Esophagus muscularis mucosa (tissue), 4 donors: Measurements from ENCODE around the gene SLC17A9. TPM values are rescaled to one million over a fixed set of nuclear protein-coding genes. Genes with fewer than 3 reads are reported as not detected.

Experiments used
- DNase-seq: peaks from one replicate; pipeline ENCODE4 v3.0.0-alpha.2; 2017; ENCODE audit errors: extremely low spot score
- H3K27ac ChIP-seq, 4 donors: fragments of 200-600 bp; sonication (generic); replicated peaks in 1 of 4; 1 replicate in 3 of 4; 2 replicates in 1 of 4; pipeline ENCODE4 v1.5.1; 2016 to 2019; ENCODE audit warnings: mild to moderate bottlenecking in 1 of 4
- H3K27me3 ChIP-seq, 4 donors: fragments of 200-600 bp; sonication (generic); one replicate each; pipeline versions ENCODE4 v1.5.1 to v1.6.0; 2016 to 2019
- H3K36me3 ChIP-seq, 4 donors: fragments of 200-600 bp; sonication (generic); one replicate each; pipeline ENCODE4 v1.5.1; 2016 to 2019
- H3K4me1 ChIP-seq, 4 donors: fragments of 200-600 bp; sonication (generic); one replicate each; pipeline ENCODE4 v1.5.1; 2016 to 2019
- H3K4me3 ChIP-seq, 4 donors: fragments of 200-600 bp; sonication (generic); 1 replicate in 2 of 4; 2 replicates in 2 of 4; pipeline ENCODE4 v1.5.1; 2016 to 2019; ENCODE audit warnings: mild to moderate bottlenecking in 4 of 4, moderate library complexity in 1 of 4
- H3K9me3 ChIP-seq, 4 donors: fragments of 200-600 bp; sonication (generic); 1 replicate in 3 of 4; 2 replicates in 1 of 4; pipeline ENCODE4 v1.5.1; 2016 to 2019
- EP300 ChIP-seq: sonication (generic); formaldehyde crosslinking; IDR thresholded peaks from one replicate; pipeline ENCODE4 v1.6.1; 2017; ENCODE audit warnings: antibody characterized with exemption
- POLR2A ChIP-seq: fragments of 450-650 bp; IDR thresholded peaks from one replicate; pipeline ENCODE4 v1.6.1; 2017; ENCODE audit warnings: antibody characterized with exemption, moderate library complexity, mild to moderate bottlenecking, low read depth
- POLR2AphosphoS5 ChIP-seq, 2 donors: sonication (generic); formaldehyde crosslinking; IDR thresholded peaks; one replicate each; pipeline ENCODE4 v1.6.1; 2017; ENCODE audit warnings: antibody characterized with exemption in 2 of 2
- WGBS: methylation state at CpG from one replicate; pipeline ENCODE4 v1.1.5; 2018; 5-methylcytosine and 5-hydroxymethylcytosine counted together
- intact Hi-C: fragments of 100-400 bp; cut with DNase I; formaldehyde crosslinking; loops from one replicate; pipeline ENCODE4 v1.15.1; 2023
- total RNA-seq, 4 donors: library from RNA; depleted of rRNA; stranded (reverse); fragments of >200 nt; gene quantifications; one replicate each; pipeline versions ENCODE4 v1.1.0 to v1.2.1, GENCODE V29; 2016
- TF ChIP-seq, protein P1 (sequence below), 3 experiments: fragments of 200-600 bp in 2 of 3; fragments of 450-650 bp in 1 of 3; sonication (generic) in 2 of 3; IDR thresholded peaks; one replicate each; pipeline ENCODE4 v1.5.1; 2017 to 2019; ENCODE audit warnings: antibody characterized with exemption in 3 of 3, mild to moderate bottlenecking in 2 of 3, moderate library complexity in 1 of 3

The SLC17A9 gene
- total RNA-seq, 4 donors from 2014 or later, result 2.2 to 5.2 (median 2.7) TPM

DNA sequence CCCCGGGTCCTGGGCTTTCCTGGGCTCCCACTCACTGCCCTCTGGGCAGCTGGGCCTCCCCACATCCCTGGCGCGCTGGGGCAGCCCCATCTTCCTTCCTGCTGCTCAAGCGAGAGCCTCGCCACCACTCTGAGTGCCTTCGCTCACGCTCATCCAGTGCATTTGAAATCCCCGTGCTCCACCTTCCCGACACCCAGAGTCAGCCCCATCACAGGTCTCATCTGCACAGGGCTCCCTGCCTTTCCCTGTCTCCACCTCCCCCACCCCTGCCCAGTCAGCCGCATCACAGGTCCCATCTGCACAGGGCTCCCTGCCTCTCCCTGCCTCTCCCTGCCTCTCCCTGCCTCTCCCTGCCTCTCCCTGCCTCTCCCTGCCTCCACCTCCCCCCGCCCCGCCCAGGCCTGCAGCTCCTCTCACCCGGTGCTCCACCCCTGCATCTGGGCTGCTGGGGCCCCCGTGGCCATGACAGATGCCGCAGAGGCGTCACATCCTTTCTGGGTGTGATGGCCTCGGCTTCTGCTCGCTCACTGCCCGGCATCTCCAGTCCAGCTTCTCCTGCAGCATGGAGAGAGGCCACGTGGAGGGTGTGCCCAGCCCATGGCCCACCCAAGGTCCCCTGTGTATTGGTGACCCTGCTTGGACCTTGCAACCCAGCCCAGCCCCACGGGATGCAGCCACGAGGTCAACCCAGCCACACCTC lies 63.3 kb downstream of the SLC17A9 start:
- Histone ChIP-seq H3K27ac (no peak overlapping the region), H3K27me3 (peaks cover 0 to 95% (median 19%) of the 10 kb centered on the region in 4 donors), H3K9me3 (peaks cover 0 to 31% (median 22%) of the 10 kb centered on the region in 4 donors), H3K4me3 (no peak overlapping the region), H3K36me3 (no peaks in the 10 kb centered on the region), H3K4me1 (no peaks in the 10 kb centered on the region)
- DNase-seq, result no peak
- WGBS, result 68% methylated on average over 21 of the region's 22 CpGs
- TF ChIP-seq POLR2A, result no peak
- no peak for TF ChIP-seq POLR2AphosphoS5 (IDR thresholded peaks at IDR 0.05)
- TF ChIP-seq EP300, result no peak
- TF ChIP-seq, protein P1, sequence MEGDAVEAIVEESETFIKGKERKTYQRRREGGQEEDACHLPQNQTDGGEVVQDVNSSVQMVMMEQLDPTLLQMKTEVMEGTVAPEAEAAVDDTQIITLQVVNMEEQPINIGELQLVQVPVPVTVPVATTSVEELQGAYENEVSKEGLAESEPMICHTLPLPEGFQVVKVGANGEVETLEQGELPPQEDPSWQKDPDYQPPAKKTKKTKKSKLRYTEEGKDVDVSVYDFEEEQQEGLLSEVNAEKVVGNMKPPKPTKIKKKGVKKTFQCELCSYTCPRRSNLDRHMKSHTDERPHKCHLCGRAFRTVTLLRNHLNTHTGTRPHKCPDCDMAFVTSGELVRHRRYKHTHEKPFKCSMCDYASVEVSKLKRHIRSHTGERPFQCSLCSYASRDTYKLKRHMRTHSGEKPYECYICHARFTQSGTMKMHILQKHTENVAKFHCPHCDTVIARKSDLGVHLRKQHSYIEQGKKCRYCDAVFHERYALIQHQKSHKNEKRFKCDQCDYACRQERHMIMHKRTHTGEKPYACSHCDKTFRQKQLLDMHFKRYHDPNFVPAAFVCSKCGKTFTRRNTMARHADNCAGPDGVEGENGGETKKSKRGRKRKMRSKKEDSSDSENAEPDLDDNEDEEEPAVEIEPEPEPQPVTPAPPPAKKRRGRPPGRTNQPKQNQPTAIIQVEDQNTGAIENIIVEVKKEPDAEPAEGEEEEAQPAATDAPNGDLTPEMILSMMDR (IDR thresholded peaks at IDR 0.05), result no peak
- intact Hi-C loops, result no loop called here

DNA sequence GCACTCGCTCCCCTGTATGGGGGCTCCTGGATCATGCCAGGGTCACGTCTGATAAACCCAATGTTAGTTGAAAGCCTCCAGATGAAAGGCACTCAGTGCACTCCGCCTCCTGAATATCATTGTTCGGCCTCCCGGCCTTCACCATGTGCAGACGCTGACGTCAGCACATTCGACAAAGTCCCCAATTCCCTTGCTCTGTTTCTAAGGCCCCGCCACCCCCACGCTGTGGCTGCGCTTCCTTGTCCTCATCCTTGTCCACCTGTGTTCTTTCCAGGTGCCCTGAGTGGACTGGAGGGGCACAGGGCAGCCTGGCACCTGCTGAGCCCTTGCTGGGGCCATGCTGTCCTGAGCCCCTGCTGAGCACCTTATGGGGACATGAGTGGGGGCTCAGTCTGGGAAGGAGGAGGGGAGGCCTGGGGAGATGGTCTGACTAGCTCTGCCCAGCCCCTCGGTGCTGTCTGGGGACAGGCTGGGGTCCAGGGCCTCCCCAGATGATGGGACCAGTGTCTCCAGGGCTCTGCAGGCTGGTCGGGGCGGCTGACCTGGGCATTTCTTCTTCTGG lies 64.1 kb downstream of the SLC17A9 start:
- Histone ChIP-seq H3K4me3 (no peak overlapping the region), H3K4me1 (no peaks in the 10 kb centered on the region), H3K9me3 (peaks cover 0 to 33% (median 25%) of the 10 kb centered on the region in 4 donors), H3K27ac (no peak overlapping the region), H3K27me3 (peaks cover 0 to 95% (median 20%) of the 10 kb centered on the region in 4 donors), H3K36me3 (no peaks in the 10 kb centered on the region)
- intact Hi-C loops, result no loop called here
- TF ChIP-seq POLR2A, result no peak
- TF ChIP-seq, protein P1 (IDR thresholded peaks at IDR 0.05), result no peak
- no peak for TF ChIP-seq POLR2AphosphoS5 (IDR thresholded peaks at IDR 0.05)
- no peak for TF ChIP-seq EP300
- 73% methylated on average over 11 of the region's 14 CpGs for WGBS
- no peak for DNase-seq

DNA sequence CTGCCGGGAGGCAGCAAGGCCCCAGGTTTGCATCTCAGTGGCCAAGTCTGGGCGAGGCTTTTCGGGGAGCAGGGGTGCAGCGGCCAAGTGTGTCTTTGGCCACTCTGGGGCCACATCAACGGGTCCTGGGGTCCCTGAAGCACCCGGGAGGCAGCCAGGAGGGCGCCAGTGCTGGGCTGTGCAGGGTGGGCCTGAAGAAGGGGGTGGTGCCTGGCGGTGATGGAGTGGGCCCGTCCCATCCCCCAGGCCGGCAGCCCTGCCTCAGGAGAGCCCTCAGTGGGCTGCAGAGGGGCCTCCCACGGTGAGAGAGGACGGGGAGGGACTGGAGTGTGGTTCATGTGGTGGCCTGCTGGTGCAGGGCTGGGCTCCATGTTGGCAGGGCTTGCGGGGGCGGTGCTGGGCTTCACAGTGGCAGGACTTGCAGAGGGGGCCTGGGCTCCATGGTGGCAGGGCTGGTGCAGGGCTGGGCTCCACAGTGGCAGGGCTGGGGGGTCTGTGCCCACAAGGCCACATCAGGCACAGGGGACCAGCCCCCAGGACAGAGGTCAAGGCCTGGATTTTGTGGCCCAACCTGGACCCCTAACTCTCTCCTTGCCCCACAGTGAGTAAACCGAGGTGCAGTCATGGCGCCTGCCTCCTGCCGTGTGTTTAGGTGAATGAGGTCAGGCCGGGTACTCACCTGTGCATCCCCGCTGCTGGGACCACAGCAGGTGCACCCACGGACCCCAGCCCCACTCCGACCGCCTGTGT lies 64.7 kb downstream of the SLC17A9 start:
- no peak overlapping the region for H3K27ac ChIP-seq
- no peaks in the 10 kb centered on the region for H3K36me3 ChIP-seq
- 72% methylated on average over 8 of the region's 22 CpGs for WGBS
- DNase-seq, result no peak
- no peak overlapping the region for H3K4me3 ChIP-seq
- intact Hi-C loops, result no loop called here
- no peaks in the 10 kb centered on the region for H3K4me1 ChIP-seq
- H3K9me3 ChIP-seq, result peaks cover 0 to 33% (median 25%) of the 10 kb centered on the region in 4 donors
- H3K27me3 ChIP-seq, result peaks cover 0 to 95% (median 22%) of the 10 kb centered on the region in 4 donors
- TF ChIP-seq POLR2AphosphoS5 (IDR thresholded peaks at IDR 0.05), result no peak
- no peak for TF ChIP-seq POLR2A
- TF ChIP-seq, protein P1 (IDR thresholded peaks at IDR 0.05), result no peak

DNA sequence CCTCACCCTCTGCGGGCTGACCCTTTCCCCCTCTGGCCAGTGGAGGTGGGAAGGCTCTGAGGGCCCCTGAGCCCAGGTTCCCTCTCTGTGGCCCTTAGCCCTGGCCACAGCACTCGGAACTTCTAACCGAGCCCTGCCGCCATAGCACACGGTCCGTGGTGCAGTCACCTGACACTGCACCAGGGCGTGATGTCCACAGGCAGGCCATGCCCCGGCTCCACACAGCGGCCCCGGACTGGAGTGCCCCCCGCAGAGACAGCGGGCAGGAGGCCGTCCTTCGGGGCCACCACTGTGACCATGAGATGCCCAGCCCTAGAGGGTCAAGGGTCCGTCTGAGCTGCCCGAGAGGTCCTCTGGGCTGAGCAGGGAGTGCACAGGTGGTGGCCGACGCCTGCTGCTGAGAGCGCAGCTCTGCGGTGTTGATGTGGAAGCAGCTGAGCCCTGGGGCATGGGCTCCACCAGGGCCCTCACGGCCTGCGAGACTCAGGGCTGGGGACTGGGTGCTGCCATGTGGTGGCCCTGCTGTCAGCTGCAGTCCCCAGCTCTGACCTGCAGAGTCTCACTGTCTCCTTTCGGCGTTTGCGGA lies 65.4 kb downstream of the SLC17A9 start:
- 79% methylated on average over 22 of the region's 25 CpGs for WGBS
- TF ChIP-seq POLR2AphosphoS5 (IDR thresholded peaks at IDR 0.05), result no peak
- TF ChIP-seq POLR2A, result no peak
- TF ChIP-seq, protein P1 (IDR thresholded peaks at IDR 0.05), result no peak
- TF ChIP-seq EP300, result no peak
- Histone ChIP-seq H3K4me3 (no peak overlapping the region), H3K9me3 (peaks cover 0 to 27% (median 21%) of the 10 kb centered on the region in 4 donors), H3K36me3 (no peaks in the 10 kb centered on the region), H3K27me3 (peaks cover 0 to 95% (median 24%) of the 10 kb centered on the region in 4 donors), H3K4me1 (no peaks in the 10 kb centered on the region), H3K27ac (no peak overlapping the region)
- intact Hi-C loops, result no loop called here
- no peak for DNase-seq

Other genes starting within 250 kb of the SLC17A9 start
- 1 to 10 TPM in 1 of 4 donors, under 1 TPM in 3; 0.42 to 1.6 (median 0.80) TPM for gene NTSR1, start 243.9 kb upstream of the SLC17A9 start, total RNA-seq
- 10 to 100 TPM in 2 of 4 donors, 1 to 10 TPM in 2; 7.6 to 16.7 (median 10.3) TPM for gene MRGBP, start 156.2 kb upstream of the SLC17A9 start, total RNA-seq
- 10 to 100 TPM; 46.1 to 84.5 (median 62.7) TPM for gene OGFR, start 147.9 kb upstream of the SLC17A9 start, total RNA-seq
- gene COL9A3, start 135.7 kb upstream of the SLC17A9 start, total RNA-seq, result 10 to 100 TPM; 13.4 to 22.9 (median 18.4) TPM
- 10 to 100 TPM; 12.3 to 29.7 (median 18.8) TPM for gene TCFL5, start 90.9 kb upstream of the SLC17A9 start, total RNA-seq
- gene DIDO1, start 26.2 kb upstream of the SLC17A9 start, total RNA-seq, result 10 to 100 TPM; 48.9 to 61.6 (median 55.7) TPM
- gene GID8, start 14.6 kb upstream of the SLC17A9 start, total RNA-seq, result 10 to 100 TPM; 22.4 to 30.1 (median 25.6) TPM
- not detected for gene BHLHE23, start 54.3 kb downstream of the SLC17A9 start, total RNA-seq